ENCODE results near the gene CPN1. TPM values are rescaled to one million over a fixed set of nuclear protein-coding genes. Genes with fewer than 3 reads are reported as not detected.

The CPN1 gene
- total and polyA plus RNA-seq, 2 of the 8 experiments (the other 6 are each of a cell fraction or from before 2014, with no cell fraction given), result 0.15 to 0.20 TPM

DNA sequence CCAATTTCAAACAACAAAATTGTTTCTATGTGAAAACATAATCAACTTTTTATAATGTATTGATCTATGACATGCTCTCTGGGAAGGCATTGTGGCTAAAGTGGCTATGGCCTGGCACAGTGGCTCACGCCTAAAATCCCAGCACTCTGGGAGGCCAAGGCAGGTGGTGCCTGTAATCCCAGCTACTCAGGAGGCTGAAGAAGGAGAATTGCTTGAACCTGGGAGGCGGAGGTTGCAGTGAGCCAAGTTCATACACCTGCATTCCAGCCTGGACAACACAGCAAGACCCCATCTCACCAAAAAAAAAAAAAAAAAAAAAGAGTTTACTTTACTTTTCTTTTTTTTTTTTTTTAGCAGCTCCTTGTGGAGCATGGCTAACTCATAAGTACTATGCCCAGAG is 38.9 kb upstream of the CPN1 start:
- Histone ChIP-seq H3K18ac (ENCODE audit: extremely low read depth, low read length) (no peak overlapping the region), H2BK20ac (ENCODE audit: low read length) (no peak overlapping the region), H2BK120ac (replicated peaks; ENCODE audit: low read depth, low read length) (no peak overlapping the region), H2BK12ac (ENCODE audit: low read depth, low read length) (no peak overlapping the region), H3K79me1 (ENCODE audit: low read depth, low read length) (no peaks in the 10 kb centered on the region), H4K8ac (ENCODE audit: extremely low read depth, insufficient read depth, low read length) (no peak overlapping the region), H2AFZ (ENCODE audit: low read length) (no peak overlapping the region), H4K5ac (ENCODE audit: insufficient read length, low read depth, low read length) (no peak overlapping the region), H3K4me3 (ENCODE audit: extremely low read depth in 1 of 4, insufficient read depth in 2 of 4, low read depth in 3 of 4, low read length in 4 of 4) (no peak overlapping the region), H3K27me3 (replicated peaks in 1 of 4; ENCODE audit: control insufficient read depth in 3 of 4, extremely low read depth in 1 of 4, insufficient read depth in 3 of 4, low read length in 3 of 4) (no peaks in the 10 kb centered on the region), H3K36me3 (ENCODE audit: control insufficient read depth in 2 of 4, insufficient read depth in 4 of 4, low read length in 3 of 4) (no peaks in the 10 kb centered on the region), H3K4ac (replicated peaks; ENCODE audit: insufficient read length, low read depth, low read length) (no peak overlapping the region), H3K9me3 (ENCODE audit: insufficient read depth in 2 of 2, low read depth in 1 of 2, low read length in 1 of 2) (no peaks in the 10 kb centered on the region), H3K56ac (replicated peaks; ENCODE audit: insufficient read length, low read depth, low read length) (no peak overlapping the region), H4K91ac (replicated peaks; ENCODE audit: insufficient read length, low read length) (no peak overlapping the region), H3K79me2 (ENCODE audit: control insufficient read depth in 1 of 2, insufficient read depth in 2 of 2, low read length in 2 of 2) (no peaks in the 10 kb centered on the region), H3K23me2 (ENCODE audit: low read depth, low read length) (no peaks in the 10 kb centered on the region), H4K20me1 (replicated peaks in 1 of 2; ENCODE audit: control insufficient read depth in 1 of 2, insufficient read depth in 2 of 2, low read length in 2 of 2) (no peaks in the 10 kb centered on the region), H2BK15ac (ENCODE audit: low read length) (no peak overlapping the region), H2BK5ac (ENCODE audit: low read depth, low read length) (no peak overlapping the region), H3K4me1 (replicated peaks in 1 of 4; ENCODE audit: control insufficient read depth in 3 of 4, insufficient read depth in 4 of 4, low read length in 3 of 4) (no peaks in the 10 kb centered on the region), H3K27ac (ENCODE audit: low read depth, low read length) (no peak overlapping the region), H3K9ac (replicated peaks in 1 of 4; ENCODE audit: extremely low read depth in 1 of 4, low read depth in 3 of 4, low read length in 3 of 4) (no peak overlapping the region), H3K23ac (ENCODE audit: insufficient read length) (no peak overlapping the region), H3K14ac (ENCODE audit: insufficient read length) (no peak overlapping the region), H2AK5ac (ENCODE audit: low read depth, low read length) (no peak overlapping the region), H3K4me2 (ENCODE audit: insufficient read depth in 1 of 2, low read depth in 2 of 2, low read length in 2 of 2) (no peak overlapping the region)
- DNase-seq (ENCODE audit: low read depth in 1 of 2, low spot score in 2 of 2) (no peak), FAIRE-seq (no peak)
- ChIA-PET POLR2A (ENCODE audit: partially characterized antibody) (no interaction called here), CTCF (ENCODE audit: partially characterized antibody) (interaction anchor here (0.6 to 1.3 kb wide), 2 partner anchors 9 to 405 kb away, joined by 4 read pairs; no protein-coding TSS in a partner anchor)
- 78% methylated on average over 2 of the region's 2 CpGs; no CpG with 5 or more reads in 1 of the 2 experiments for WGBS, 2 experiments (ENCODE audit: extremely low coverage in 1 of 2, insufficient coverage in 1 of 2, insufficient read length in 1 of 2, insufficient replicate concordance in 2 of 2, low coverage in 1 of 2, low lambda C conversion rate in 2 of 2, missing lambda C conversion rate in 1 of 2)
- TF ChIP-seq, protein P1, sequence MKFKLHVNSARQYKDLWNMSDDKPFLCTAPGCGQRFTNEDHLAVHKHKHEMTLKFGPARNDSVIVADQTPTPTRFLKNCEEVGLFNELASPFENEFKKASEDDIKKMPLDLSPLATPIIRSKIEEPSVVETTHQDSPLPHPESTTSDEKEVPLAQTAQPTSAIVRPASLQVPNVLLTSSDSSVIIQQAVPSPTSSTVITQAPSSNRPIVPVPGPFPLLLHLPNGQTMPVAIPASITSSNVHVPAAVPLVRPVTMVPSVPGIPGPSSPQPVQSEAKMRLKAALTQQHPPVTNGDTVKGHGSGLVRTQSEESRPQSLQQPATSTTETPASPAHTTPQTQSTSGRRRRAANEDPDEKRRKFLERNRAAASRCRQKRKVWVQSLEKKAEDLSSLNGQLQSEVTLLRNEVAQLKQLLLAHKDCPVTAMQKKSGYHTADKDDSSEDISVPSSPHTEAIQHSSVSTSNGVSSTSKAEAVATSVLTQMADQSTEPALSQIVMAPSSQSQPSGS (IDR thresholded peaks at IDR 0.05; ENCODE audit: low read length), result no peak
- TF ChIP-seq KDM5A (IDR thresholded peaks at IDR 0.05; ENCODE audit: low read length), result no peak
- no peak for TF ChIP-seq TAF7 (optimal IDR thresholded peaks at IDR 0.05; ENCODE audit: borderline replicate concordance, low read depth, low read length)
- TF ChIP-seq PHF8 (conservative IDR thresholded peaks at IDR 0.05; ENCODE audit: low read depth, low read length), result no peak
- TF ChIP-seq SP1 (IDR thresholded peaks at IDR 0.05; ENCODE audit: low read depth, low read length), result no peak
- TF ChIP-seq, protein P2, sequence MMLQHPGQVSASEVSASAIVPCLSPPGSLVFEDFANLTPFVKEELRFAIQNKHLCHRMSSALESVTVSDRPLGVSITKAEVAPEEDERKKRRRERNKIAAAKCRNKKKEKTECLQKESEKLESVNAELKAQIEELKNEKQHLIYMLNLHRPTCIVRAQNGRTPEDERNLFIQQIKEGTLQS (IDR thresholded peaks at IDR 0.05; ENCODE audit: insufficient read depth, low read depth, low read length), result no peak
- TF ChIP-seq KDM1A (IDR thresholded peaks at IDR 0.05; ENCODE audit: borderline replicate concordance, low read length), result no peak
- no peak for TF ChIP-seq JUND (IDR thresholded peaks at IDR 0.05; ENCODE audit: low read length)
- TF ChIP-seq SUZ12 (IDR thresholded peaks at IDR 0.05; ENCODE audit: low read length), result no peak
- TF ChIP-seq RXRA (IDR thresholded peaks at IDR 0.05; ENCODE audit: insufficient read depth, low read depth, low read length), result no peak
- no peak for TF ChIP-seq RBBP5 (IDR thresholded peaks at IDR 0.05; ENCODE audit: borderline replicate concordance, low read depth, low read length)
- TF ChIP-seq SIRT6 (IDR thresholded peaks at IDR 0.05; ENCODE audit: low read length), result no peak
- no peak for TF ChIP-seq HDAC6 (IDR thresholded peaks at IDR 0.05; ENCODE audit: low read depth, low read length)
